HEK293T (cell line): Measurements from ENCODE around the gene ARHGEF35.
"Not testable (repeated sequence)": the region's sequence is repeated elsewhere in the genome, so short reads cannot be mapped to it uniquely, and the experiment has no call there.

Experiments used
- ARNT ChIP-seq: fragments of 450-650 bp; IDR thresholded peaks from 2 replicates; pipeline ENCODE4 v1.6.1; 2017; ENCODE audit warnings: mild to moderate bottlenecking
- BHLHE40 ChIP-seq: fragments of 450-650 bp; IDR thresholded peaks from 2 replicates; pipeline ENCODE4 v1.6.1; 2016; ENCODE audit warnings: mild to moderate bottlenecking, moderate library complexity, borderline replicate concordance
- FOXA1 ChIP-seq: fragments of 450-650 bp; IDR thresholded peaks from 2 replicates; pipeline ENCODE4 v1.6.1; 2016; ENCODE audit warnings: mild to moderate bottlenecking
- FOXM1 ChIP-seq: fragments of 450-650 bp; IDR thresholded peaks from 2 replicates; pipeline ENCODE4 v1.6.1; 2017; ENCODE audit warnings: mild to moderate bottlenecking, borderline replicate concordance
- NFRKB ChIP-seq: fragments of 450-650 bp; IDR thresholded peaks from 2 replicates; pipeline ENCODE4 v1.6.1; 2016; ENCODE audit warnings: mild to moderate bottlenecking, moderate library complexity
- SP1 ChIP-seq: fragments of 450-650 bp; IDR thresholded peaks from 2 replicates; pipeline ENCODE4 v1.6.1; 2017
- SUZ12 ChIP-seq: fragments of 450-650 bp; IDR thresholded peaks from 2 replicates; pipeline ENCODE4 v1.6.1; 2016; ENCODE audit warnings: mild to moderate bottlenecking
- TARDBP ChIP-seq: fragments of 450-650 bp; IDR thresholded peaks from 2 replicates; pipeline ENCODE4 v1.6.1; 2016
- ZNF384 ChIP-seq: fragments of 450-650 bp; IDR thresholded peaks from 2 replicates; pipeline ENCODE4 v1.6.1; 2016

GRCh38 chr7:144228810-144229209 is 33.2 kb upstream of the ARHGEF35 start:
- not testable (repeated sequence) for TF ChIP-seq BHLHE40, SUZ12, FOXA1, SP1, FOXM1, TARDBP, ARNT, ZNF384, NFRKB
